OCI-LY7 (cell line): ENCODE results near the gene QPCTL. TPM values are rescaled to one million over a fixed set of nuclear protein-coding genes. Genes with fewer than 3 reads are reported as not detected.

ENCODE experiments used
- BruUV-seq: library from RNA; stranded (reverse); fragments of 400-500 nt; replicated peaks from 2 replicates; lab custom pipeline; 2021; lab: Mats Ljungman, UMichigan
- CTCF ChIA-PET: fragments of 300-600 bp; sonication (Branson Sonifier 250); formaldehyde crosslinking; loops from one replicate; lab custom pipeline; 2022; ENCODE audit warnings: antibody characterized with exemption; ENCODE audit not compliant: unreplicated experiment; lab: Charles Lee
- POLR2A ChIA-PET: fragments of 300-600 bp; sonication (Branson Sonifier 250); formaldehyde crosslinking; loops from one replicate; lab custom pipeline; 2022; ENCODE audit warnings: antibody characterized with exemption; lab: Charles Lee
- DNase-seq: peaks from one replicate; pipeline ENCODE4 v3.0.0-alpha.2; 2015; ENCODE audit warnings: low spot score
- H2AFZ ChIP-seq: fragments of 200-600 bp; sonication (generic), shearing (Covaris generic); 2 replicates; pipeline ENCODE4 v1.6.1; 2014; ENCODE audit warnings: mild to moderate bottlenecking, antibody characterized with exemption, low read length, moderate library complexity
- H3K27ac ChIP-seq: fragments of 200-600 bp; sonication (generic); 2 replicates; pipeline ENCODE4 v1.5.1; 2014; ENCODE audit warnings: mixed run types, low read depth, mild to moderate bottlenecking, moderate library complexity, low read length, inconsistent platforms; ENCODE audit not compliant: poor library complexity, severe bottlenecking
- H3K36me3 ChIP-seq: fragments of 200-600 bp; sonication (generic); 2 replicates; pipeline ENCODE4 v1.6.1; 2014; ENCODE audit warnings: mild to moderate bottlenecking, antibody characterized with exemption, low read length, moderate library complexity, mixed read lengths; ENCODE audit not compliant: insufficient read depth
- H3K4me1 ChIP-seq: fragments of 200-600 bp; sonication (generic); 2 replicates; pipeline ENCODE4 v1.5.1; 2014; ENCODE audit warnings: mild to moderate bottlenecking, low read length; ENCODE audit not compliant: insufficient read depth, poor library complexity, severe bottlenecking
- H3K4me2 ChIP-seq: fragments of 200-600 bp; sonication (generic); 2 replicates; pipeline ENCODE4 v1.6.1; 2014; ENCODE audit warnings: mild to moderate bottlenecking, low read length
- H3K4me3 ChIP-seq: fragments of 200-600 bp; sonication (generic); 2 replicates; pipeline ENCODE4 v1.5.1; 2014; ENCODE audit warnings: mild to moderate bottlenecking, low read depth, low read length; ENCODE audit not compliant: poor library complexity, severe bottlenecking
- H3K79me2 ChIP-seq: fragments of 200-600 bp; sonication (generic); 2 replicates; pipeline ENCODE4 v1.6.1; 2016; ENCODE audit warnings: low read depth, mild to moderate bottlenecking, low read length, moderate library complexity, mixed read lengths; ENCODE audit not compliant: insufficient read depth
- H3K9me2 ChIP-seq: fragments of 200-600 bp; sonication (generic); 2 replicates; pipeline ENCODE4 v1.6.1; 2016; ENCODE audit warnings: mild to moderate bottlenecking, low read length, mixed read lengths; ENCODE audit not compliant: insufficient read depth
- H3K9me3 ChIP-seq: fragments of 200-600 bp; sonication (generic); 2 replicates; pipeline ENCODE4 v1.6.1; 2014; ENCODE audit warnings: mild to moderate bottlenecking, mixed run types, low read length, mixed read lengths
- H4K20me1 ChIP-seq: fragments of 200-600 bp; sonication (generic); 2 replicates; pipeline ENCODE4 v1.6.1; 2014; ENCODE audit warnings: mild to moderate bottlenecking, antibody characterized with exemption, low read length, moderate library complexity, mixed read lengths; ENCODE audit not compliant: insufficient read depth
- EZH2phosphoT487 ChIP-seq: fragments of 200-600 bp; sonication (generic); IDR thresholded peaks from 2 replicates; pipeline ENCODE4 v1.6.1; 2018; ENCODE audit warnings: low read depth, borderline replicate concordance, mild to moderate bottlenecking, mixed run types, antibody characterized with exemption, low read length, moderate library complexity, mixed read lengths
- intact Hi-C: fragments of 100-400 bp; cut with micrococcal nuclease; formaldehyde crosslinking; loops from one replicate; pipeline ENCODE4 v1.10.0; 2022; ENCODE audit not compliant: unreplicated experiment
- total RNA-seq, 2 experiments: library from RNA; depleted of rRNA in 1 of 2; stranded (reverse); fragments of >200 nt in 1 of 2; shearing (Covaris generic) in 1 of 2; gene quantifications; 2 replicates each; pipeline ENCODE4 v1.2.3, GENCODE V29; 2014 to 2022
- TF ChIP-seq, protein P1 (sequence below): fragments of 200-600 bp; sonication (generic); conservative IDR thresholded peaks from 2 replicates; pipeline ENCODE4 v1.5.1; 2014; ENCODE audit warnings: mild to moderate bottlenecking, antibody characterized with exemption, low read length, moderate library complexity, mixed read lengths

Gene QPCTL
- total RNA-seq, 2 experiments from 2014 or later = 24.8 to 26.3 TPM

DNA sequence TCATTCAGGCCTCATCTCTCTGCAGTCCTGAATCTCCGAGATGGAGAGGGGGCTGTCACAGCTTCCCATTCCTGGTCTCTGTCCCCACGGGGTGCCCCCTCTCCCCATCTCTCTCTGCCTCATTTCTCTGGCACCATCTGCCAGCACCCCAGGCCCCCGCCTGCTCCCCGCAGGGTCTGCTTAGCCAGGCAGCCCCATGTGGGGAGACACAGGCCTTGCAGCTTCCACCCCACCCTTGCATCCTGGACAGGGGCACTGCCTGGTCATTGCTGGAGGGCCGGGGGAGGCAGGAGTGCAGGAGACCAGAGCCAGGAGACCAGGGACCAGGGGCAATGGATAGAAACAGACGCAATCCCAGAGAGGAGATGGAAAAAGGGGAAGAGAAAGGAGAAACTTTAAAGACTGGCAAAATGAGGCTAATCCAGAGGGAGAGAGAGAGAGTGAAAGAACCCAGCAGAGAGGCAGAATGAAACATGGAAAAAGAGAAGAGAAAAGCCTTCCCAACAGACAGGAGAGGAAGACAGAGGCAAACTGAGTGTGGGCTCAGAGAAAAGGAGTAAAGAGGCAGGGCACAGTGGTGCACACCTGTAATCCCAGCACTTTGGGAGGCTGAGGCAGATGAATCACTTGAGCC, 33.3 kb upstream of the QPCTL start:
- BruUV-seq = no TSS peak
- DNase-seq = no peak

DNA sequence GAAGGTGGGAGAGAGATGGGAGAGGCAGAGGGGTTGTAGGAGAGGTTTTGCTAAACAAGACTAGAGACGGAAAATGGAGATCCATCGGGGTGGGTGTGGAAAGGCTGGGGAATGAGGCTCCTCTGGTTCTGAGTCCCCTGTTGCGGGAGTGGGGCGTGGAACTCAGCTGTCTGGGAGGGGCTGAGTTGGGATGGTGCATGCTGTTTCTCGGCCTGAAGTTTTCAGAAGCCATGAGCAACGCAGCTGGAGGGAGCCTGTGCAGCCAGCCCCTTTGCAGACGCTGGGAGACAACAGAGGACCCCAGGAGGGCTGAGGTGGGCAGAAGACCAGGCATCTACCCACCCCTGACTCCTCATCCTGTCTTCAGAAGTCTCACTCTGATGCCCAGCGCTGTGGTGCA, 31.8 kb upstream of the QPCTL start:
- BruUV-seq = no TSS peak
- Histone ChIP-seq H3K79me2 (no peaks in the 10 kb centered on the region), H3K27ac (no peak overlapping the region), H3K9me2 (no peaks in the 10 kb centered on the region), H2AFZ (no peak overlapping the region), H3K4me1 (peaks cover 10% of the 10 kb centered on the region), H3K4me2 (no peak overlapping the region), H4K20me1 (no peaks in the 10 kb centered on the region), H3K9me3 (no peaks in the 10 kb centered on the region), H3K36me3 (no peaks in the 10 kb centered on the region), H3K4me3 (no peak overlapping the region)
- DNase-seq = no peak
- TF ChIP-seq, protein P1, sequence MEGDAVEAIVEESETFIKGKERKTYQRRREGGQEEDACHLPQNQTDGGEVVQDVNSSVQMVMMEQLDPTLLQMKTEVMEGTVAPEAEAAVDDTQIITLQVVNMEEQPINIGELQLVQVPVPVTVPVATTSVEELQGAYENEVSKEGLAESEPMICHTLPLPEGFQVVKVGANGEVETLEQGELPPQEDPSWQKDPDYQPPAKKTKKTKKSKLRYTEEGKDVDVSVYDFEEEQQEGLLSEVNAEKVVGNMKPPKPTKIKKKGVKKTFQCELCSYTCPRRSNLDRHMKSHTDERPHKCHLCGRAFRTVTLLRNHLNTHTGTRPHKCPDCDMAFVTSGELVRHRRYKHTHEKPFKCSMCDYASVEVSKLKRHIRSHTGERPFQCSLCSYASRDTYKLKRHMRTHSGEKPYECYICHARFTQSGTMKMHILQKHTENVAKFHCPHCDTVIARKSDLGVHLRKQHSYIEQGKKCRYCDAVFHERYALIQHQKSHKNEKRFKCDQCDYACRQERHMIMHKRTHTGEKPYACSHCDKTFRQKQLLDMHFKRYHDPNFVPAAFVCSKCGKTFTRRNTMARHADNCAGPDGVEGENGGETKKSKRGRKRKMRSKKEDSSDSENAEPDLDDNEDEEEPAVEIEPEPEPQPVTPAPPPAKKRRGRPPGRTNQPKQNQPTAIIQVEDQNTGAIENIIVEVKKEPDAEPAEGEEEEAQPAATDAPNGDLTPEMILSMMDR = no peak
- no peak for TF ChIP-seq EZH2phosphoT487
- ChIA-PET POLR2A (interaction anchor here (0.7 kb wide), 1 partner anchor 270 kb away, joined by 3 read pairs; no protein-coding TSS in a partner anchor), CTCF (no interaction called here)
- intact Hi-C loops = no loop called here

More for the DNA sequence above, 33.3 kb upstream of the QPCTL start:
- no peak overlapping the region for H3K27ac ChIP-seq
- intact Hi-C loops = no loop called here
- H3K9me3 ChIP-seq = no peaks in the 10 kb centered on the region
- no peak for TF ChIP-seq EZH2phosphoT487
- TF ChIP-seq, protein P1 = no peak
- H3K79me2 ChIP-seq = no peaks in the 10 kb centered on the region
- no peak overlapping the region for H2AFZ ChIP-seq
- no peaks in the 10 kb centered on the region for H3K36me3 ChIP-seq
- H3K4me3 ChIP-seq = no peak overlapping the region
- CTCF ChIA-PET = no interaction called here
- H3K4me1 ChIP-seq = peaks cover 4% of the 10 kb centered on the region
- no peaks in the 10 kb centered on the region for H3K9me2 ChIP-seq
- no peak overlapping the region for H3K4me2 ChIP-seq
- POLR2A ChIA-PET = interaction anchor here (0.6 kb wide), 1 partner anchor 888 kb away, joined by 4 read pairs; no protein-coding TSS in a partner anchor
- H4K20me1 ChIP-seq = no peaks in the 10 kb centered on the region

DNA sequence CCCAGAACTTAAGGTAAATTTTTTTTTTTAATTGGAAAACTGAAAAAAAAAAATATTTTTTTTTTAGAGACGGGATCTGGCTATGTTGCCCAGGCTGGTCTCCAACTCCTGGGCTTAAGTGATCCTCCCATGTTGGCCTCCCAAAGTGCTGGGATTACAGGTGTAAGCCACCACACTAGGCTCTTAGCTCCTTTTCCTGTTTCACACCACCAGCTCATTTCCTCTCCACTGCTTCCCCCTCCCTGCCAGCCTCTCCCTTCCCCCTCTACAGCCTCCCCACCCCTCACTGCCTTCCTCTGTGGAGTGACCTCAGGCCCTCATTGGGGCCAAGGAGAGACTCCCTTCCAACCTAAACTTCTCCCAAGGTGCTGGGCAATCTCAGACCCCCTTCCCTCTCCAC, 28.7 kb upstream of the QPCTL start:
- Histone ChIP-seq H4K20me1 (no peaks in the 10 kb centered on the region), H3K9me2 (no peaks in the 10 kb centered on the region), H3K4me1 (peaks cover 35% of the 10 kb centered on the region), H3K27ac (no peak overlapping the region), H2AFZ (no peak overlapping the region), H3K9me3 (no peaks in the 10 kb centered on the region), H3K4me2 (no peak overlapping the region), H3K4me3 (no peak overlapping the region), H3K79me2 (no peaks in the 10 kb centered on the region), H3K36me3 (no peaks in the 10 kb centered on the region)
- CTCF ChIA-PET = interaction anchor here (0.6 kb wide), 1 partner anchor 13 kb away, joined by 10 read pairs; no protein-coding TSS in a partner anchor
- POLR2A ChIA-PET = no interaction called here
- BruUV-seq = no TSS peak
- intact Hi-C loops = no loop called here
- no peak for DNase-seq
- TF ChIP-seq EZH2phosphoT487 = no peak
- TF ChIP-seq, protein P1 = no peak
